GM18520 (cell line): ENCODE results near the gene TMEM45B.
A peak's percentile ranks its signal among the peaks of the same experiment; 100 is the strongest.

Experiments used
- ATAC-seq: cut with Tn5 transposase; IDR thresholded peaks from one replicate; pipeline ENCODE4 v1.9.1; 2021; ENCODE audit not compliant: unreplicated experiment

TMEM45B gene

GRCh38 chr11:129895126-129896041 is 79.7 kb downstream of the TMEM45B start, which contains the start of gene NFRKB:
Gene NFRKB (minus strand): TSS chr11:129895578. CDS start chr11:129892849, 2,729 bp downstream.
- ATAC-seq = peak; percentile 83

- no peak for ATAC-seq
Measured at GRCh38 chr11:129896062-129896461, 80.4 kb downstream of the TMEM45B start.

GRCh38 chr11:129905402-129905801 is 89.8 kb downstream of the TMEM45B start:
- no peak for ATAC-seq
